IMR-90 (cell line): ENCODE measurements around the gene PITRM1. TPM values are rescaled to one million over a fixed set of nuclear protein-coding genes. Genes with fewer than 3 reads are reported as not detected.

Experiments used
- ATAC-seq: fragments of 200-7000 bp; cut with Tn5 transposase; 2 replicates; pipeline ENCODE4 v1.9.1; 2020; ENCODE audit warnings: low read depth, mild to moderate bottlenecking, moderate library complexity
- BruUV-seq: library from RNA; stranded (reverse); fragments of 400-500 nt; replicated peaks from 2 replicates; lab custom pipeline; 2021; lab: Mats Ljungman, UMichigan
- CTCF ChIA-PET: fragments of 300-600 bp; formaldehyde crosslinking; extraction: SDS; loops from one replicate; lab custom pipeline; 2021; ENCODE audit warnings: antibody characterized with exemption; lab: Yijun Ruan, JAX
- POLR2A ChIA-PET: fragments of 300-600 bp; sonication (Branson Sonifier 250); formaldehyde crosslinking; loops from one replicate; lab custom pipeline; 2022; ENCODE audit warnings: antibody characterized with exemption; ENCODE audit not compliant: unreplicated experiment; lab: Charles Lee
- DNase-seq: peaks from one replicate; pipeline ENCODE4 v3.0.0; 2013
- H2AFZ ChIP-seq: replicated peaks from 2 replicates; pipeline ENCODE3; 2013; ENCODE audit warnings: low read length, mild to moderate bottlenecking; ENCODE audit not compliant: poor library complexity
- H2AK5ac ChIP-seq: 2 replicates; pipeline ENCODE4 v1.6.1; 2013; ENCODE audit warnings: low read depth, low read length, inconsistent platforms
- H2AK9ac ChIP-seq: replicated peaks from 2 replicates; pipeline ENCODE3; 2013; ENCODE audit warnings: mild to moderate bottlenecking, low read depth, low read length, moderate library complexity; ENCODE audit not compliant: poor library complexity
- H2BK120ac ChIP-seq: 2 replicates; pipeline ENCODE4 v1.6.1; 2013; ENCODE audit warnings: low read depth, low read length, inconsistent platforms
- H2BK15ac ChIP-seq: 3 replicates; pipeline ENCODE4 v1.6.1; 2013; ENCODE audit warnings: low read depth, low read length, inconsistent platforms
- H2BK20ac ChIP-seq: 2 replicates; pipeline ENCODE4 v1.6.1; 2013; ENCODE audit warnings: low read depth, mild to moderate bottlenecking, inconsistent platforms, low read length, moderate library complexity
- H2BK5ac ChIP-seq: 2 replicates; pipeline ENCODE4 v1.6.1; 2013; ENCODE audit warnings: mild to moderate bottlenecking, low read depth, low read length, inconsistent platforms; ENCODE audit not compliant: poor library complexity, severe bottlenecking
- H3K14ac ChIP-seq: replicated peaks from 2 replicates; pipeline ENCODE4 v1.6.1; 2013; ENCODE audit warnings: low read depth, low read length, inconsistent platforms
- H3K18ac ChIP-seq: 2 replicates; pipeline ENCODE4 v1.6.1; 2013; ENCODE audit warnings: low read depth, low read length, control low read depth
- H3K23ac ChIP-seq: 2 replicates; pipeline ENCODE4 v1.6.1; 2013; ENCODE audit warnings: low read depth, low read length, inconsistent platforms
- H3K27ac ChIP-seq: 2 replicates; pipeline ENCODE4 v1.5.1; 2013; ENCODE audit warnings: mild to moderate bottlenecking, control low read depth, low read length; ENCODE audit not compliant: insufficient read depth
- H3K27me3 ChIP-seq: 2 replicates; pipeline ENCODE4 v1.6.1; 2013; ENCODE audit warnings: low read length; ENCODE audit not compliant: control insufficient read depth, insufficient read depth
- H3K36me3 ChIP-seq: 2 replicates; pipeline ENCODE4 v1.6.1; 2013; ENCODE audit warnings: low read length, mixed read lengths; ENCODE audit not compliant: control insufficient read depth, insufficient read depth
- H3K4ac ChIP-seq: 2 replicates; pipeline ENCODE4 v1.6.1; 2013; ENCODE audit warnings: low read depth, low read length, inconsistent platforms
- H3K4me1 ChIP-seq: 2 replicates; pipeline ENCODE4 v1.6.1; 2013; ENCODE audit warnings: low read length, mixed read lengths; ENCODE audit not compliant: control insufficient read depth, insufficient read depth
- H3K4me2 ChIP-seq: 2 replicates; pipeline ENCODE4 v1.6.1; 2013; ENCODE audit warnings: low read depth, mild to moderate bottlenecking, control low read depth, low read length, moderate library complexity
- H3K4me3 ChIP-seq: 2 replicates; pipeline ENCODE4 v1.5.1; 2013; ENCODE audit warnings: low read depth, mild to moderate bottlenecking, control low read depth, low read length, moderate library complexity; ENCODE audit not compliant: insufficient read depth
- H3K56ac ChIP-seq: 2 replicates; pipeline ENCODE4 v1.6.1; 2013; ENCODE audit warnings: low read length, inconsistent platforms; ENCODE audit not compliant: insufficient read depth; ENCODE audit errors: extremely low read depth
- H3K79me1 ChIP-seq, 2 experiments: 2 replicates each; pipeline ENCODE4 v1.6.1; 2013; ENCODE audit warnings: low read length in 2 of 2, inconsistent platforms in 1 of 2, low read depth in 1 of 2
- H3K9ac ChIP-seq: 2 replicates; pipeline ENCODE4 v1.6.1; 2013; ENCODE audit warnings: low read depth, low read length, control low read depth
- H3K9me1 ChIP-seq: 2 replicates; pipeline ENCODE4 v1.6.1; 2013; ENCODE audit warnings: low read length, inconsistent platforms; ENCODE audit not compliant: insufficient read depth
- H3K9me3 ChIP-seq: 2 replicates; pipeline ENCODE4 v1.6.1; 2013; ENCODE audit warnings: low read length; ENCODE audit not compliant: control insufficient read depth, insufficient read depth
- H4K20me1 ChIP-seq: 2 replicates; pipeline ENCODE4 v1.6.1; 2013; ENCODE audit warnings: low read length, inconsistent platforms; ENCODE audit not compliant: insufficient read depth
- H4K5ac ChIP-seq: 2 replicates; pipeline ENCODE4 v1.6.1; 2013; ENCODE audit warnings: mild to moderate bottlenecking, low read depth, low read length, control low read depth
- H4K8ac ChIP-seq, 2 experiments: 2 replicates each; pipeline ENCODE4 v1.6.1; 2013; ENCODE audit warnings: low read depth in 2 of 2, low read length in 2 of 2, control low read depth in 1 of 2, inconsistent platforms in 1 of 2
- H4K91ac ChIP-seq: 2 replicates; pipeline ENCODE4 v1.6.1; 2013; ENCODE audit warnings: low read depth, low read length, inconsistent platforms; ENCODE audit not compliant: insufficient read depth
- BHLHE40 ChIP-seq: fragments of 150-350 bp; IDR thresholded peaks from 2 replicates; pipeline ENCODE4 v1.6.1; 2016; ENCODE audit warnings: mild to moderate bottlenecking, low read depth, low read length
- CEBPB ChIP-seq: IDR thresholded peaks from 2 replicates; pipeline ENCODE4 v1.6.1; 2012; ENCODE audit warnings: low read depth, low read length, improper control_type of control experiment
- CHD1 ChIP-seq: IDR thresholded peaks from 2 replicates; pipeline ENCODE4 v1.6.1; 2012; ENCODE audit warnings: low read depth, low read length, improper control_type of control experiment
- ELK1 ChIP-seq: fragments of 150-350 bp; IDR thresholded peaks from 2 replicates; pipeline ENCODE4 v1.6.1; 2016; ENCODE audit warnings: low read depth, mild to moderate bottlenecking, low read length, moderate library complexity, borderline replicate concordance
- FOS ChIP-seq: fragments of 150-350 bp; IDR thresholded peaks from 2 replicates; pipeline ENCODE4 v1.6.1; 2016; ENCODE audit warnings: low read depth, low read length
- MAFK ChIP-seq: IDR thresholded peaks from 2 replicates; pipeline ENCODE4 v1.6.1; 2012; ENCODE audit warnings: low read depth, low read length, improper control_type of control experiment
- MAZ ChIP-seq: IDR thresholded peaks from 2 replicates; pipeline ENCODE4 v1.6.1; 2012; ENCODE audit warnings: low read depth, mild to moderate bottlenecking, low read length, improper control_type of control experiment, moderate library complexity, borderline replicate concordance
- MXI1 ChIP-seq: IDR thresholded peaks from 2 replicates; pipeline ENCODE4 v1.6.1; 2012; ENCODE audit warnings: low read depth, mild to moderate bottlenecking, low read length, moderate library complexity, borderline replicate concordance
- NFE2L2 ChIP-seq: fragments of 150-350 bp; IDR thresholded peaks from 2 replicates; pipeline ENCODE4 v1.6.1; 2016; ENCODE audit warnings: low read depth, mild to moderate bottlenecking, low read length
- POLR2A ChIP-seq: IDR thresholded peaks from 2 replicates; pipeline ENCODE4 v1.6.1; 2012; ENCODE audit warnings: mild to moderate bottlenecking, low read depth, low read length
- RAD21 ChIP-seq: IDR thresholded peaks from 2 replicates; pipeline ENCODE4 v1.6.1; 2012; ENCODE audit warnings: low read length, improper control_type of control experiment
- RCOR1 ChIP-seq: IDR thresholded peaks from 2 replicates; pipeline ENCODE4 v1.6.1; 2012; ENCODE audit warnings: mild to moderate bottlenecking, low read length, improper control_type of control experiment; ENCODE audit not compliant: insufficient replicate concordance
- RFX5 ChIP-seq: IDR thresholded peaks from 2 replicates; pipeline ENCODE4 v1.8.0; 2012; ENCODE audit warnings: low read depth, mild to moderate bottlenecking, low read length, moderate library complexity
- SMC3 ChIP-seq: fragments of 150-350 bp; IDR thresholded peaks from 2 replicates; pipeline ENCODE4 v1.6.1; 2016; ENCODE audit warnings: low read depth, mild to moderate bottlenecking, antibody characterized with exemption, low read length, moderate library complexity
- WGBS, 2 experiments: methylation state at CpG; one replicate each; pipeline versions ENCODE4 v1.1.5 to v1.1.7; 2013; ENCODE audit warnings: missing lambda C conversion rate in 2 of 2; ENCODE audit not compliant: insufficient read length in 1 of 2; ENCODE audit errors: extremely low coverage in 2 of 2; 5-methylcytosine and 5-hydroxymethylcytosine counted together
- dilution Hi-C: fragments of 300-500 bp; cut with HindIII; formaldehyde crosslinking; loops from one replicate; pipeline ENCODE4 v1.14.3; 2018; ENCODE audit warnings: low sequenced_read_pairs; ENCODE audit not compliant: unreplicated experiment
- in situ Hi-C: fragments of 300-500 bp; cut with MboI; formaldehyde crosslinking; loops from 3 replicates; pipeline ENCODE4 v1.14.3; 2019; ENCODE audit warnings: low sequenced_read_pairs, inconsistent platforms, mixed read lengths
- intact Hi-C: fragments of 100-400 bp; cut with micrococcal nuclease; formaldehyde crosslinking; loops from 2 replicates; pipeline ENCODE4 v1.10.0; 2022
- polyA plus RNA-seq, 3 experiments: library from polyadenylated mRNA; depleted of rRNA; stranded (reverse); fragments of >200 nt; gene quantifications; 2 replicates each; pipeline ENCODE4 v1.2.3, GENCODE V29; 2012; ENCODE audit warnings: low replicate concordance in 1 of 3
- total RNA-seq: library from RNA; depleted of rRNA; stranded (reverse); fragments of >200 nt; gene quantifications from 2 replicates; pipeline ENCODE4 v1.2.3, GENCODE V29; 2012
- TF ChIP-seq, protein P1 (sequence below): conservative IDR thresholded peaks from 2 replicates; pipeline ENCODE4 v1.5.1; 2012; ENCODE audit warnings: mild to moderate bottlenecking, low read depth, low read length, improper control_type of control experiment
- TF ChIP-seq, protein P2 (sequence below): fragments of 150-350 bp; IDR thresholded peaks from 2 replicates; pipeline ENCODE4 v1.6.1; 2017; ENCODE audit warnings: mild to moderate bottlenecking, antibody characterized with exemption, low read length, low read depth

Gene PITRM1
- total and polyA plus RNA-seq, 2 of the 4 experiments (the other 2 are of a cell fraction): 97.1 to 124 TPM

DNA sequence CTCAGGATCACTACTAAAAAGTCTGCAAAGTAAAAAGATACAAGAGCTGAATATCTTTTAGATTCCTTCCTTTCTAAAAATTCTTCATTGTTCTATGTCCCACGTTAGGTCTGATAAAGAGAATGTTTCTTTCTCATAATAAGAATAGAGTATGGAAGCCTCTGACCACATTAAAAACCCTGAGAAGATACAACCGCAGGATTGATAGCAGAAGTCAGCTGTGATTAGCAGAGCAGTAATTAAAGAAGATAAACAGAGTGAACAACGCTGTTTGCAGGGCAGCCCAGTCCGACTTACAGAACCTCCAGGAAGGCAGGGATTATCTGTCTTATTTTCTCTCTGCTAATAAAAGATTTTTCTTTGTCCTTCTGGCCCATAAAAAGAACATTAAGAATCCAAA lies 31.4 kb upstream of the PITRM1 start:
- H2AFZ ChIP-seq: no peak overlapping the region
- H3K18ac ChIP-seq: no peak overlapping the region
- no peak overlapping the region for H3K9ac ChIP-seq
- no peak overlapping the region for H3K27ac ChIP-seq
- dilution Hi-C loops (no loop called here), intact Hi-C loops (no loop called here), in situ Hi-C loops (loop anchor here (25.0 kb wide), 1 partner anchor 1308 kb away; no protein-coding TSS in a partner anchor)
- no peak overlapping the region for H2BK20ac ChIP-seq
- H4K20me1 ChIP-seq: no peaks in the 10 kb centered on the region
- H3K4ac ChIP-seq: no peak overlapping the region
- H3K56ac ChIP-seq: no peak overlapping the region
- H2BK120ac ChIP-seq: no peak overlapping the region
- WGBS, 2 experiments: no CpG with 5 or more reads among the region's 4 CpGs
- ChIA-PET POLR2A (no interaction called here), CTCF (no interaction called here)
- no peak overlapping the region for H3K23ac ChIP-seq
- no peaks in the 10 kb centered on the region for H3K36me3 ChIP-seq
- no peak overlapping the region for H2BK5ac ChIP-seq
- no peaks in the 10 kb centered on the region for H3K9me3 ChIP-seq
- H3K4me1 ChIP-seq: no peaks in the 10 kb centered on the region
- H2AK9ac ChIP-seq: no peak overlapping the region
- no TSS peak for BruUV-seq
- H4K91ac ChIP-seq: no peak overlapping the region
- no peak overlapping the region for H3K14ac ChIP-seq
- no peaks in the 10 kb centered on the region for H3K9me1 ChIP-seq
- no peak for DNase-seq
- H3K27me3 ChIP-seq: peaks cover 8% of the 10 kb centered on the region
- ATAC-seq: no peak
- H2AK5ac ChIP-seq: no peak overlapping the region
- H4K5ac ChIP-seq: no peak overlapping the region
- H3K4me2 ChIP-seq: no peak overlapping the region; the same call in 1 of the 2 replicates
- no peaks in the 10 kb centered on the region for H3K79me1 ChIP-seq
- H4K8ac ChIP-seq: no peak overlapping the region
- no peak overlapping the region for H2BK15ac ChIP-seq
- TF ChIP-seq POLR2A: no peak
- TF ChIP-seq RFX5: no peak
- TF ChIP-seq BHLHE40: no peak
- TF ChIP-seq, protein P1, sequence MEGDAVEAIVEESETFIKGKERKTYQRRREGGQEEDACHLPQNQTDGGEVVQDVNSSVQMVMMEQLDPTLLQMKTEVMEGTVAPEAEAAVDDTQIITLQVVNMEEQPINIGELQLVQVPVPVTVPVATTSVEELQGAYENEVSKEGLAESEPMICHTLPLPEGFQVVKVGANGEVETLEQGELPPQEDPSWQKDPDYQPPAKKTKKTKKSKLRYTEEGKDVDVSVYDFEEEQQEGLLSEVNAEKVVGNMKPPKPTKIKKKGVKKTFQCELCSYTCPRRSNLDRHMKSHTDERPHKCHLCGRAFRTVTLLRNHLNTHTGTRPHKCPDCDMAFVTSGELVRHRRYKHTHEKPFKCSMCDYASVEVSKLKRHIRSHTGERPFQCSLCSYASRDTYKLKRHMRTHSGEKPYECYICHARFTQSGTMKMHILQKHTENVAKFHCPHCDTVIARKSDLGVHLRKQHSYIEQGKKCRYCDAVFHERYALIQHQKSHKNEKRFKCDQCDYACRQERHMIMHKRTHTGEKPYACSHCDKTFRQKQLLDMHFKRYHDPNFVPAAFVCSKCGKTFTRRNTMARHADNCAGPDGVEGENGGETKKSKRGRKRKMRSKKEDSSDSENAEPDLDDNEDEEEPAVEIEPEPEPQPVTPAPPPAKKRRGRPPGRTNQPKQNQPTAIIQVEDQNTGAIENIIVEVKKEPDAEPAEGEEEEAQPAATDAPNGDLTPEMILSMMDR: no peak
- TF ChIP-seq RCOR1: no peak
- no peak for TF ChIP-seq SMC3
- TF ChIP-seq ELK1: no peak
- TF ChIP-seq MAFK: no peak
- TF ChIP-seq, protein P2, sequence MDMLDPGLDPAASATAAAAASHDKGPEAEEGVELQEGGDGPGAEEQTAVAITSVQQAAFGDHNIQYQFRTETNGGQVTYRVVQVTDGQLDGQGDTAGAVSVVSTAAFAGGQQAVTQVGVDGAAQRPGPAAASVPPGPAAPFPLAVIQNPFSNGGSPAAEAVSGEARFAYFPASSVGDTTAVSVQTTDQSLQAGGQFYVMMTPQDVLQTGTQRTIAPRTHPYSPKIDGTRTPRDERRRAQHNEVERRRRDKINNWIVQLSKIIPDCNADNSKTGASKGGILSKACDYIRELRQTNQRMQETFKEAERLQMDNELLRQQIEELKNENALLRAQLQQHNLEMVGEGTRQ: no peak
- no peak for TF ChIP-seq MAZ
- TF ChIP-seq RAD21: no peak
- no peak for TF ChIP-seq MXI1
- no peak for TF ChIP-seq FOS
- no peak for TF ChIP-seq NFE2L2
- no peak for TF ChIP-seq CEBPB
- TF ChIP-seq CHD1: no peak
- no peak overlapping the region for H3K4me3 ChIP-seq
